ENCODE measurements around the gene ZNF776.

Gene ZNF776

GRCh38 chr19:57786286-57786685 lies 39.7 kb downstream of the ZNF776 start:
- H3K36me3 ChIP-seq (ENCODE audit: control insufficient read depth, low read length) = peaks cover 13% of the 10 kb centered on the region
- H3K79me2 ChIP-seq (ENCODE audit: control insufficient read depth, low read length) = peaks cover 5% of the 10 kb centered on the region; the same call in 1 of the 2 replicates
- H4K20me1 ChIP-seq (ENCODE audit: control insufficient read depth, insufficient read depth, low read depth, low read length) = no peaks in the 10 kb centered on the region

GRCh38 chr19:57786906-57787305 lies 40.3 kb downstream of the ZNF776 start:
- Histone ChIP-seq H3F3A (ENCODE audit: control insufficient read depth, insufficient read depth) (no peaks in the 10 kb centered on the region), H3K4me1 (ENCODE audit: control insufficient read depth, low read length) (no peaks in the 10 kb centered on the region), H3K9me3 (ENCODE audit: control insufficient read depth, insufficient read depth, low read length) (peaks cover 32% of the 10 kb centered on the region; the same call in 1 of the 2 replicates), H3K27ac (ENCODE audit: low read depth, low read length) (no peak overlapping the region), H3K9me2 (replicated peaks; ENCODE audit: control insufficient read depth, low read length) (no peaks in the 10 kb centered on the region), H3K79me2 (ENCODE audit: control insufficient read depth, low read length) (peaks cover 2% of the 10 kb centered on the region; the same call in 1 of the 2 replicates), H3K36me3 (ENCODE audit: control insufficient read depth, low read length) (peaks cover 11% of the 10 kb centered on the region), H3K27me3 (ENCODE audit: control insufficient read depth, low read length) (no peaks in the 10 kb centered on the region), H4K20me1 (ENCODE audit: control insufficient read depth, insufficient read depth, low read depth, low read length) (no peaks in the 10 kb centered on the region), H3K4me2 (ENCODE audit: low read length) (no peak overlapping the region), H3K4me3 (ENCODE audit: low read length) (no peak overlapping the region)
- no peak for TF ChIP-seq EZH2phosphoT487 (IDR thresholded peaks at IDR 0.05; ENCODE audit: borderline replicate concordance, low read length)
- TF ChIP-seq CTCF (IDR thresholded peaks at IDR 0.05; ENCODE audit: low read depth, low read length, poor library complexity, severe bottlenecking) = no peak

More at GRCh38 chr19:57786286-57786685, 39.7 kb downstream of the ZNF776 start:
- H3K9me3 ChIP-seq (ENCODE audit: control insufficient read depth, insufficient read depth, low read length) = peaks cover 36% of the 10 kb centered on the region; the same call in 1 of the 2 replicates
- no peak overlapping the region for H3K27ac ChIP-seq (ENCODE audit: low read depth, low read length)
- H3K9me2 ChIP-seq (replicated peaks; ENCODE audit: control insufficient read depth, low read length) = no peaks in the 10 kb centered on the region
- no peak for TF ChIP-seq CTCF (IDR thresholded peaks at IDR 0.05; ENCODE audit: low read depth, low read length, poor library complexity, severe bottlenecking)
- TF ChIP-seq EZH2phosphoT487 (IDR thresholded peaks at IDR 0.05; ENCODE audit: borderline replicate concordance, low read length) = no peak
- no peak overlapping the region for H3K4me2 ChIP-seq (ENCODE audit: low read length)
- H3K4me1 ChIP-seq (ENCODE audit: control insufficient read depth, low read length) = no peaks in the 10 kb centered on the region
- H3K4me3 ChIP-seq (ENCODE audit: low read length) = no peak overlapping the region
- H3F3A ChIP-seq (ENCODE audit: control insufficient read depth, insufficient read depth) = no peaks in the 10 kb centered on the region
- no peaks in the 10 kb centered on the region for H3K27me3 ChIP-seq (ENCODE audit: control insufficient read depth, low read length)

- Histone ChIP-seq H3K9me2 (replicated peaks; ENCODE audit: control insufficient read depth, low read length) (no peaks in the 10 kb centered on the region), H3K27me3 (ENCODE audit: control insufficient read depth, low read length) (no peaks in the 10 kb centered on the region), H3K4me1 (ENCODE audit: control insufficient read depth, low read length) (no peaks in the 10 kb centered on the region), H3K36me3 (ENCODE audit: control insufficient read depth, low read length) (peaks cover 12% of the 10 kb centered on the region; the same call in 1 of the 2 replicates), H3K79me2 (ENCODE audit: control insufficient read depth, low read length) (no peaks in the 10 kb centered on the region), H4K20me1 (ENCODE audit: control insufficient read depth, insufficient read depth, low read depth, low read length) (no peaks in the 10 kb centered on the region), H3K27ac (ENCODE audit: low read depth, low read length) (no peak overlapping the region), H3F3A (ENCODE audit: control insufficient read depth, insufficient read depth) (no peaks in the 10 kb centered on the region), H3K4me3 (ENCODE audit: low read length) (no peak overlapping the region), H3K4me2 (ENCODE audit: low read length) (no peak overlapping the region), H3K9me3 (ENCODE audit: control insufficient read depth, insufficient read depth, low read length) (peaks cover 30% of the 10 kb centered on the region; the same call in 1 of the 2 replicates)
- no peak for TF ChIP-seq CTCF (IDR thresholded peaks at IDR 0.05; ENCODE audit: low read depth, low read length, poor library complexity, severe bottlenecking)
- TF ChIP-seq EZH2phosphoT487 (IDR thresholded peaks at IDR 0.05; ENCODE audit: borderline replicate concordance, low read length) = no peak
These were observed 41.6 kb downstream of the ZNF776 start for GRCh38 chr19:57788114-57788692.

All from DOHH2 (cell line).